ENCODE results near the gene PGD. TPM values are rescaled to one million over a fixed set of nuclear protein-coding genes. Genes with fewer than 3 reads are reported as not detected.

Gene PGD
- total and polyA plus RNA-seq, 10 of the 15 experiments (the other 5 are each of a cell fraction or from before 2014, with no cell fraction given) = 108 to 262 (median 171) TPM

DNA sequence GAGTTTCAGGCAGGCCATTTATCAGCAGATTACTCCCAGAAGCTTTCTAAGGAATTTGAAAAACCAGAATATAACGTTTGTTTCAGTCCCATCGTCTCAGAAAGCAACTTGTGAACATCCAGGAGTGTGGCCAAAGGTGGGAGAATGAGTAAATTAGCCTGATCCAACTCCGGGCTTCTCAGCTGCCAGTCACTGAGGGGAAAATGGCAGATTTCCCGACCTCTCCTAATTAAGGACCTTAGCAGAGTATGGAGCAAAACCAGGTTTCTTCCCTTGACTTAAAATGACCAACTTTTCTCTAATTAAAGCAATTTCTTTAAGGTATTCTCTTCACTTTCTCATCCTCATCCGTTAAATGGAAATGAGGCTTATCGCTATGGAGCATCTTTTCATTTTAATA lies 52.0 kb downstream of the PGD start:
- H3K4me2 ChIP-seq (ENCODE audit: control insufficient read depth, insufficient read depth) = no peak overlapping the region
- H3K27ac ChIP-seq (ENCODE audit: control insufficient read depth, insufficient read depth) = no peak overlapping the region
- no peak for DNase-seq (ENCODE audit: low read depth, low spot score)
- no peaks in the 10 kb centered on the region for H3K27me3 ChIP-seq (replicated peaks in 1 of 2; ENCODE audit: control insufficient read depth in 2 of 2, insufficient read depth in 2 of 2, low read length in 1 of 2)
- ATAC-seq = no peak
- FAIRE-seq = no peak
- in situ Hi-C loops (cut with MboI) = no loop called here
- H3K79me2 ChIP-seq (ENCODE audit: control insufficient read depth, insufficient read depth, low read length) = no peaks in the 10 kb centered on the region
- ChIA-PET POLR2A (interaction anchor here (0.6 kb wide), 1 partner anchor 37 kb away, joined by 3 read pairs; no protein-coding TSS in a partner anchor), SMC1A (ENCODE audit: uncharacterized antibody, unreplicated experiment) (interaction anchor here (0.5 kb wide), 1 partner anchor 15 kb away, joined by 3 read pairs; no protein-coding TSS in a partner anchor), CTCF (no interaction called here), RAD21 (ENCODE audit: unreplicated experiment) (no interaction called here)
- H3K36me3 ChIP-seq (ENCODE audit: control insufficient read depth in 2 of 2, insufficient read depth in 2 of 2, low read length in 1 of 2) = no peaks in the 10 kb centered on the region
- no peak overlapping the region for H3K9ac ChIP-seq (ENCODE audit: control insufficient read depth, insufficient read depth, low read length)
- H3K4me3 ChIP-seq = no peak overlapping the region
- H4K20me1 ChIP-seq (ENCODE audit: control insufficient read depth, insufficient read depth) = no peaks in the 10 kb centered on the region
- BruUV-seq (replicated peaks) = no TSS peak
- intact Hi-C loops (cut with micrococcal nuclease; ENCODE audit: unreplicated experiment) = no loop called here
- 64% methylated on average over 6 of the region's 6 CpGs for WGBS (ENCODE audit: insufficient coverage, insufficient replicate concordance, low lambda C conversion rate, missing lambda C conversion rate)
- H2AFZ ChIP-seq (ENCODE audit: control insufficient read depth, low read depth, low read length) = no peak overlapping the region
- no peaks in the 10 kb centered on the region; the same call in 2 of the 3 replicates for H3K9me3 ChIP-seq (replicated peaks; ENCODE audit: control insufficient read depth, insufficient read depth, low read length)
- H3K4me1 ChIP-seq (ENCODE audit: control insufficient read depth, insufficient read depth, low read length) = no peaks in the 10 kb centered on the region
- TF ChIP-seq YBX1 (IDR thresholded peaks at IDR 0.05) (no peak), NKRF (conservative IDR thresholded peaks at IDR 0.05) (no peak), ESRRA (IDR thresholded peaks at IDR 0.05; ENCODE audit: low read length) (no peak), RB1 (IDR thresholded peaks at IDR 0.05; ENCODE audit: borderline replicate concordance) (no peak), E4F1 (IDR thresholded peaks at IDR 0.05; ENCODE audit: borderline replicate concordance, partially characterized antibody) (no peak), ZBTB33 (IDR thresholded peaks at IDR 0.05) (no peak), POLR2A (IDR thresholded peaks at IDR 0.05; ENCODE audit: low read depth, low read length) (no peak), GATAD2B (conservative IDR thresholded peaks at IDR 0.05; ENCODE audit: low read depth) (no peak), NBN (IDR thresholded peaks at IDR 0.05) (no peak), GABPA (IDR thresholded peaks at IDR 0.05; ENCODE audit: low read depth) (no peak), MTA3 (IDR thresholded peaks at IDR 0.05; ENCODE audit: borderline replicate concordance, low read length) (no peak), ELK1 (IDR thresholded peaks at IDR 0.05; ENCODE audit: low read depth, low read length) (no peak)
- TF ChIP-seq, protein P1, sequence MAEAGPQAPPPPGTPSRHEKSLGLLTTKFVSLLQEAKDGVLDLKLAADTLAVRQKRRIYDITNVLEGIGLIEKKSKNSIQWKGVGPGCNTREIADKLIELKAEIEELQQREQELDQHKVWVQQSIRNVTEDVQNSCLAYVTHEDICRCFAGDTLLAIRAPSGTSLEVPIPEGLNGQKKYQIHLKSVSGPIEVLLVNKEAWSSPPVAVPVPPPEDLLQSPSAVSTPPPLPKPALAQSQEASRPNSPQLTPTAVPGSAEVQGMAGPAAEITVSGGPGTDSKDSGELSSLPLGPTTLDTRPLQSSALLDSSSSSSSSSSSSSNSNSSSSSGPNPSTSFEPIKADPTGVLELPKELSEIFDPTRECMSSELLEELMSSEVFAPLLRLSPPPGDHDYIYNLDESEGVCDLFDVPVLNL (IDR thresholded peaks at IDR 0.05; ENCODE audit: low read depth, low read length) = no peak

All from GM12878 (cell line).